DLD1 (cell line): ENCODE results near the gene TGFBR3.

Experiments used
- in situ Hi-C: cut with HindIII; loops from 2 replicates; pipeline ENCODE4 v1.10.0; 2017; ENCODE audit warnings: low sequenced_read_pairs

TGFBR3 gene

GRCh38 chr1:91885716-91886506 is at the start of gene TGFBR3:
Gene TGFBR3, minus strand, starts transcription at chr1:91886151. Its CDS starts 24,620 bp downstream, at chr1:91861531.
- in situ Hi-C loops, result no loop called here

GRCh38 chr1:91929250-91929649 is 43.3 kb upstream of the TGFBR3 start:
- in situ Hi-C loops, result loop anchor here (25.0 kb wide), 1 partner anchor 392 kb away; no protein-coding TSS in a partner anchor

- in situ Hi-C loops, result loop anchor here (25.0 kb wide), 1 partner anchor 391 kb away; no protein-coding TSS in a partner anchor
Observed at GRCh38 chr1:91928026-91928425, 42.1 kb upstream of the TGFBR3 start.

GRCh38 chr1:91925644-91926435 is 39.9 kb upstream of the TGFBR3 start:
- in situ Hi-C loops, result loop anchor here (25.0 kb wide), 1 partner anchor 389 kb away; no protein-coding TSS in a partner anchor

- in situ Hi-C loops, result no loop called here
Observed at GRCh38 chr1:91924146-91924545, 38.2 kb upstream of the TGFBR3 start.

GRCh38 chr1:91919962-91920361 is 34.0 kb upstream of the TGFBR3 start:
- in situ Hi-C loops, result no loop called here

- in situ Hi-C loops, result no loop called here
Observed at GRCh38 chr1:91916811-91917460, 31.0 kb upstream of the TGFBR3 start.

GRCh38 chr1:91916046-91916445 is 30.1 kb upstream of the TGFBR3 start:
- in situ Hi-C loops, result no loop called here

- in situ Hi-C loops, result no loop called here
Observed at GRCh38 chr1:91913018-91913417, 27.1 kb upstream of the TGFBR3 start.

GRCh38 chr1:91912266-91912665 is 26.3 kb upstream of the TGFBR3 start:
- in situ Hi-C loops, result no loop called here

- in situ Hi-C loops, result no loop called here
Observed at GRCh38 chr1:91901231-91901630, 15.3 kb upstream of the TGFBR3 start.

GRCh38 chr1:91900562-91900961 is 14.6 kb upstream of the TGFBR3 start:
- in situ Hi-C loops, result no loop called here

- in situ Hi-C loops, result no loop called here
Observed at GRCh38 chr1:91897016-91897415, 11.1 kb upstream of the TGFBR3 start.

- in situ Hi-C loops, result no loop called here
Observed at GRCh38 chr1:91895832-91896556, 10.0 kb upstream of the TGFBR3 start.

- in situ Hi-C loops, result no loop called here
Observed at GRCh38 chr1:91894036-91894761, 8.2 kb upstream of the TGFBR3 start.

GRCh38 chr1:91891969-91892368 is 6.0 kb upstream of the TGFBR3 start:
- in situ Hi-C loops, result no loop called here

GRCh38 chr1:91891454-91891853 is 5.5 kb upstream of the TGFBR3 start:
- in situ Hi-C loops, result no loop called here

GRCh38 chr1:91889717-91890459 is 3.9 kb upstream of the TGFBR3 start:
- in situ Hi-C loops, result no loop called here

- in situ Hi-C loops, result no loop called here
Observed at GRCh38 chr1:91885213-91885715, 687 bp downstream of the TGFBR3 start.
